Central memory CD4-positive, alpha-beta T cell (primary cell): ENCODE measurements around the gene ABHD18.

Experiments
- DNase-seq: peaks from one replicate; pipeline ENCODE4 v3.0.0; 2022

Gene ABHD18

GRCh38 chr4:128076464-128076863 lies 111.3 kb downstream of the ABHD18 start:
- DNase-seq: no peak
